Muscle of leg (tissue), 11 donors: ENCODE results near the gene RIPPLY2. TPM values are rescaled to one million over a fixed set of nuclear protein-coding genes. Genes with fewer than 3 reads are reported as not detected.

Experiments
- DNase-seq: peaks from one replicate; pipeline ENCODE4 v3.0.0; 2013
- H3K27ac ChIP-seq: one replicate; pipeline ENCODE4 v1.5.1; 2013; ENCODE audit warnings: mild to moderate bottlenecking, low read length, control low read depth
- H3K27me3 ChIP-seq: one replicate; pipeline ENCODE4 v1.6.1; 2013; ENCODE audit warnings: low read length; ENCODE audit not compliant: control insufficient read depth, insufficient read depth
- H3K36me3 ChIP-seq: one replicate; pipeline ENCODE4 v1.6.1; 2013; ENCODE audit warnings: low read length; ENCODE audit not compliant: control insufficient read depth, insufficient read depth
- H3K4me1 ChIP-seq: one replicate; pipeline ENCODE4 v1.6.1; 2013; ENCODE audit warnings: low read length; ENCODE audit not compliant: control insufficient read depth, insufficient read depth
- H3K4me3 ChIP-seq: one replicate; pipeline ENCODE4 v1.5.1; 2013; ENCODE audit warnings: low read length, control low read depth
- H3K9me3 ChIP-seq: replicated peaks from 2 replicates; pipeline ENCODE4 v1.6.1; 2013; ENCODE audit warnings: low read depth, low read length; ENCODE audit not compliant: control insufficient read depth
- WGBS: methylation state at CpG from one replicate; pipeline ENCODE4 v1.1.5; 2013; ENCODE audit warnings: missing lambda C conversion rate; ENCODE audit not compliant: insufficient coverage; 5-methylcytosine and 5-hydroxymethylcytosine counted together
- polyA plus RNA-seq, 8 donors: library from polyadenylated mRNA; unstranded; fragments of 120-200 nt; gene quantifications; one replicate each; pipeline versions ENCODE4 v1.2.1 to v1.2.3, GENCODE V29; 2013; ENCODE audit warnings: inconsistent platforms in 1 of 8, low replicate concordance in 1 of 8; ENCODE audit not compliant: insufficient read length in 8 of 8, insufficient read depth in 1 of 8
- total RNA-seq: library from RNA; stranded (reverse); fragments of 120-200 nt; gene quantifications from one replicate; pipeline ENCODE4 v1.2.4, GENCODE V29; 2013

Gene RIPPLY2
- total and polyA plus RNA-seq, 9 donors: 0.05 to 0.13 TPM; not detected in 7

DNA sequence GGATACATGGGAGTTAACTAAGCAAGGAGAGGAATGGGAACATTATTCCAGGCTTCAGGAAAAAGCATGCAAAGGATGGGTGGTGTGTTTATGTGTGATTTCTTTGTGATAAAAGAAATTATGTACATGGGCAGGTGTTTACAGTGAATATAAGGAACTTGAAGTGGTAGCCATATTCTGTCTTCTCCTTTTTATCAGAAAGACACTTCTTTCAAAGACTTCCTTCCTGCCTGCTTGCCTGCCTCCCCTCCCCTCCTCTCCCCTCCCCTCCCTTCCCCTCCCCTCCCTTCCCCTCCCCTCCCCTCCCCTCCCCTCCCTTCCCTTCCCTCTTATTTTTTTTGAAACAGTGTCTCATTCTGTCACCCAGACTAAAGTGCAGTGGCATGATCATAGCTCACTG, 20.7 kb downstream of the RIPPLY2 start:
- no peak for DNase-seq
- no peaks in the 10 kb centered on the region for H3K36me3 ChIP-seq
- H3K4me3 ChIP-seq: no peak overlapping the region
- H3K4me1 ChIP-seq: no peaks in the 10 kb centered on the region
- H3K27ac ChIP-seq: no peak overlapping the region
- H3K27me3 ChIP-seq: no peaks in the 10 kb centered on the region
- H3K9me3 ChIP-seq: no peaks in the 10 kb centered on the region

DNA sequence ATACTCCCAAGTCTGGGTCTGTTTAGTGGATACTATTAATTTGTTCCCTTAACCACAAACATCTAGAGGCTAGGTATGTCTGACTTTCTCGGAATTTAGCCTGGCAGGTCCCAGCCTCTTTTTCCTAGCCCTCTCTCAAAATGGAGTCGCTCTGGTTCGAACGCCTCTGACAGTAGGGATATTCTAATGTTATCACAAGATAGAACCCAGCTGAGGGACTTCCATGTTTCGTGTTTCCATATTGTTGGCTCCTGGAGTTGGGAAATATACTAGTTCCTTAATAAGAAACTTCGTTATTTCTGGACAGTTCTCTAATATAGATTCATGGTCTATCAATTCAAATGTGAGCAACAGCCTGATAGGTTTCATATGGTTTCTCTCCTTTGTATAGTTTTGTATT, 22.7 kb downstream of the RIPPLY2 start:
- WGBS: no CpG with 5 or more reads among the region's 6 CpGs
- Histone ChIP-seq H3K4me1 (no peaks in the 10 kb centered on the region), H3K36me3 (no peaks in the 10 kb centered on the region), H3K27me3 (no peaks in the 10 kb centered on the region), H3K4me3 (no peak overlapping the region), H3K9me3 (no peaks in the 10 kb centered on the region), H3K27ac (no peak overlapping the region)
- DNase-seq: no peak

DNA sequence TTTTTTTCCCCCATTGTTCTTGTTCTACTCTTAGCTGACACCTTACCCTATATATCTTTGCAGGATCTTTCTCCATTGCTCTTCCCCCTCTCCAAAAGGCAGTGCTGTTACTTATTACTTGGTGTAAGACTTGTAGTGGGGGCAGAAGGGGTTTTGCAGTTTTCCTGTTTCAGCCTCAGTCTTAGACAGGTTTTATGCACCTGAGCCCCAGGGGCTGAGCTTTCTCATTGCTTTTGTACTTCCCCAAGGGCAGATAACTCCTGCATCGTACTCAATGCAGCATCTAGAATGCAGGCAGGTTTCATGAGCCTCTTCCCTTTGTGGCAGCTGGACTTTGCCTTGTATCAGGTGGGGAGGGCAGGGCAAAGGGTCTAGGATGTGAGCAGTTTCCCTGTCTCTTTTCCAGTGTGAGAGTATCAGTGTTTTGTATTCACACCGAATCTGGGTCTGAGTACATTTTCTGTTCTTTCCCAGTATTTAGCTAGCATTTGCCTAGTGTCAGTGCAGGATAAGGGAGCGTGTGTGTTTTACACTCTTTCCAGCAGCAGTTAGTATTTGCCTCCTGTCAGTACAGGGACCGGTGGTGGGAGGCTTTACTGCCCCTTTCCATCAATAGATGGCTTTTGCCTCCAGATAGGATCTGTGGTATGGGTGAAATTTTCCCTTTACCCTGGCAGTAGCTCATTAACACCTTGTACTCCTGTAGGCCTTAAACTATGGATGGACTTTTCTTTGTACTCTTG, 25.9 kb downstream of the RIPPLY2 start:
- no peak for DNase-seq
- no peaks in the 10 kb centered on the region for H3K27me3 ChIP-seq
- no peaks in the 10 kb centered on the region for H3K9me3 ChIP-seq
- H3K27ac ChIP-seq: no peak overlapping the region
- WGBS: 55% methylated on average over 2 of the region's 4 CpGs
- H3K4me3 ChIP-seq: no peak overlapping the region
- no peaks in the 10 kb centered on the region for H3K36me3 ChIP-seq
- H3K4me1 ChIP-seq: no peaks in the 10 kb centered on the region

DNA sequence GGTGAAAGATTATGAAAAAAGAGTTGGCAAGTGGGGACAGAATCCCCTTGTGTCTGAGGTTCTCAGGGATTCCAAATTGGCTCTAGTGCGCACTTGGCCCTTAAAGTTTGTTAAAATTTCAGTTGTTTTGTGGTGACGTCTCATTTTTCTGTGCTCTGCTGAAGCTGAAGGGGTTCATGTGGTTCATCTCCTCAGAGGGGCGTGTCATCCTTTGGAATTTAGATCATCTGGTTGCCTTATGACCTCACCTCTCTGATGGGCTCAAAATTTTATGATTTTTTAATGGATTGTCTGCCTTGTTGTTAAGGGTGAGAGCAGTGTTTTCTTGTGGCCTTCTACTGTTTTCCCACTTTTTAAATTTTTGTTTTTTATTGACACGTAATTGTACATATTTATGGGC, 26.6 kb downstream of the RIPPLY2 start:
- Histone ChIP-seq H3K27me3 (no peaks in the 10 kb centered on the region), H3K4me1 (no peaks in the 10 kb centered on the region), H3K27ac (no peak overlapping the region), H3K36me3 (no peaks in the 10 kb centered on the region), H3K4me3 (no peak overlapping the region), H3K9me3 (no peaks in the 10 kb centered on the region)
- no peak for DNase-seq
- 83% methylated on average over 2 of the region's 4 CpGs for WGBS

DNA sequence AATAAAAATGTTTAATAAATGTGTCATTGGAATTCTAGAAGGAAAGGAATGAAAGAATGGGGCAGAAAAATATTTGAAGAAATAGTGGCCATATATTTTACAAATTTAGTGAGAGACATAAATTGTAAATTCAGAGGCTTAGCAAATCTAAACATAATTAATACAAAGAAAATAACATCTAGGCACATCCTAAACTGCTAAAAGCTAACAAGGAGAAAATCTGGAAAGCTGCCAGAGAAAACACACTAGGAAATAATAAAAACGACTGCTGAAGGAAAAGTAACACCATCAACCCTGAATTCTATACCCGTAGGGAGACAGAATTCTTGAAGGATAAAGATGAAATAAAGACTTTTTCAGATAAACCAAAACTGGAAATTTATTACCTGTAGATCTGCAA, 30.1 kb downstream of the RIPPLY2 start:
- H3K36me3 ChIP-seq: no peaks in the 10 kb centered on the region
- DNase-seq: no peak
- no peak overlapping the region for H3K4me3 ChIP-seq
- no peak overlapping the region for H3K27ac ChIP-seq
- H3K27me3 ChIP-seq: no peaks in the 10 kb centered on the region
- no peaks in the 10 kb centered on the region for H3K4me1 ChIP-seq
- no peaks in the 10 kb centered on the region for H3K9me3 ChIP-seq
- no CpG with 5 or more reads among the region's 2 CpGs for WGBS

DNA sequence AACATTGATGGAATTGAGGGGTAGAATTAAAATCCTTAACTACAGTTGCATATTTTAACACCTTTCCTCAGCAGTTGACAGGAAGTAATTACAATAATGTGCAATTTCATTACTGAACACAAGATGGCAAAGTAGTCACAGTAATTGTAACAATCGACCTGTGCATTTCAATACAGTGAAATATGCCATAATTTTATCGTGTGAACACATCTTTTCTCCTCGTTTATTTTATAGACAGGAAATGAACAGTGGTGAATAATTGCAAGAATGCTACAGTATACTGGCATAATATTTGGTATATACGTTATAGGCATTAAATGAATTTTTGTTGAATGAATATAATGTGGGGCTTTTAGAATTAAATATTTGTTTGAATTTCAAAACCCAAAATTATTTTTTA, 31.4 kb downstream of the RIPPLY2 start:
- H3K27me3 ChIP-seq: no peaks in the 10 kb centered on the region
- no CpG with 5 or more reads among the region's 4 CpGs for WGBS
- H3K4me1 ChIP-seq: no peaks in the 10 kb centered on the region
- H3K27ac ChIP-seq: no peak overlapping the region
- DNase-seq: peak; percentile 62
- H3K36me3 ChIP-seq: no peaks in the 10 kb centered on the region
- H3K9me3 ChIP-seq: peaks cover 3% of the 10 kb centered on the region
- H3K4me3 ChIP-seq: no peak overlapping the region

DNA sequence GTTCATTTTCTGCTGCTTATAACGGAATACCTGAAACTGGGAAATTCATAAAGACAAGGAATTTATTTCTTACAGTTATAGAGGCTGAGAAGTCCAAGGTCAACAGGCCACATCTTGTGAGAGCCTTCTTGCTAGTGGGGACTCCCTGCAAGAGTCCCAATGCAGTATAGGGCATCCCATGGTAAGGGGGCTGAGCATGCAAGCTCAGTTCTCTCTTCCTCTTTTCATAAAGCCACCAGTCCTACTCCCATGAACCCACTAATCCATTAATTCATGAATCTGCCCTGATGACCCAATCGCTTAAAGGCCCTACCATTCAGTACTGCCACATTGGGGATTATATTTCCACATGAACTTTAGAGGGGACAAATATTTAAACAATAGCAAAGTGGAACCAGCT, 32.8 kb downstream of the RIPPLY2 start:
- Histone ChIP-seq H3K4me3 (no peak overlapping the region), H3K27ac (no peak overlapping the region), H3K9me3 (peaks cover 3% of the 10 kb centered on the region), H3K36me3 (no peaks in the 10 kb centered on the region), H3K27me3 (no peaks in the 10 kb centered on the region), H3K4me1 (no peaks in the 10 kb centered on the region)
- WGBS: no CpG with 5 or more reads among the region's 2 CpGs
- DNase-seq: no peak

DNA sequence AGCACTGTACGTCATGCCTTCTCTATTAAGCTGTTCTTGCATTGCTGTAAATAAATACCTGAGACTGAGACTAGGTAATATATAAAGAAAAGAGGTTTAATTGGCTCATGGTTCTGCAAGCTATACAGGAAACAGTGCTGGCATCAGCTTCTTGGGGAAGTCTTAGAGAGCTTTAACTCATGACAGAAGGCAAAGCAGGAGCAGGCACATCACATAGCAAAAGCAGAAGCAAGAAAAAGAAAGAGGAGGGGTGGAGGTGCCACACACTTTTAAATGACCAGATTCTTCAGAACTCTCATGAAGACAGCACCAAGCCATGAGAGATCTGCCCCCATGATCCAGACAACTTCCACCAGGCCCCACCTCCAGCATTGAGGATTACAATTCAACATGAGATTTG, 36.5 kb downstream of the RIPPLY2 start:
- no peaks in the 10 kb centered on the region for H3K4me1 ChIP-seq
- no CpG with 5 or more reads among the region's 1 CpG for WGBS
- no peaks in the 10 kb centered on the region for H3K27me3 ChIP-seq
- H3K4me3 ChIP-seq: no peak overlapping the region
- H3K36me3 ChIP-seq: no peaks in the 10 kb centered on the region
- no peak overlapping the region for H3K27ac ChIP-seq
- H3K9me3 ChIP-seq: peaks cover 3% of the 10 kb centered on the region
- no peak for DNase-seq

DNA sequence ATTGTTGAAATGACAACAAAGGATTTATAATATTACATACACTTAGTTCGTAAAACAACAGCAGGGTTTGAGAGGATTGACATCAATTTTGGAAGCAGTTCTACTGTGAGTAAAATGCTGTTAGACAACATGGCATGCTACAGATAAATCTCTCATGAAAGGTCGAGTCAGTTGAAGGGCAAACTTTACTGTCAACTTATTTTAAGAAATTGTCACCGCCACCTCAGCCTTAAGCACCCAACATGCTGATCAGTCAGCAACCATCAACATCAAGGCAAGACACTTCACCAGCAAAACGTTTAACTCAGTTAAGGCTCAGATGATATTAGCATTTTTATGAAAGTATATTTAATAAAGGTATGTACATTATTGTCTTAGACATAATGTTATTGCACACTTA, 37.4 kb downstream of the RIPPLY2 start:
- Histone ChIP-seq H3K9me3 (peaks cover 3% of the 10 kb centered on the region), H3K27ac (no peak overlapping the region), H3K4me3 (no peak overlapping the region), H3K27me3 (no peaks in the 10 kb centered on the region), H3K4me1 (no peaks in the 10 kb centered on the region), H3K36me3 (no peaks in the 10 kb centered on the region)
- WGBS: no CpG with 5 or more reads among the region's 4 CpGs
- no peak for DNase-seq

DNA sequence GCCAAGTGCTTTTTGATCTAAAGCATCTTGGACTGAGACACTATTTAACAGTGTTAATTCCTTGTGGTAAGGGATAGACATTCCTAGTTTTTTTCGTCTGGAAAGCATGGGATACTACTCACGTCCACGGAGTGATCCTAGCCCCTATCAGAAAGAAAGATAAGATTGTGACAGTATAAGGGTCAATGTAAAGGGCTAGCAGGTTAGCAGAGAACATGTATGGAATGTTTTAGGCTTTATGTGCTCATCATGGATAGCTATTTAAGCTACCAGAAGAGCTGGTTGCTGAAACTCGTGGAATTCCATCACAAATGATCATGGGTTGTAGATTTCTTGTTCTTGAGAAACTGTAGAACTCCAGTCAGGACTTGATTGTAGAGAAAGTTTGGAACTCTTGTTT, 38.4 kb downstream of the RIPPLY2 start:
- WGBS: 83% methylated on average over 3 of the region's 4 CpGs
- no peak overlapping the region for H3K4me3 ChIP-seq
- DNase-seq: no peak

DNA sequence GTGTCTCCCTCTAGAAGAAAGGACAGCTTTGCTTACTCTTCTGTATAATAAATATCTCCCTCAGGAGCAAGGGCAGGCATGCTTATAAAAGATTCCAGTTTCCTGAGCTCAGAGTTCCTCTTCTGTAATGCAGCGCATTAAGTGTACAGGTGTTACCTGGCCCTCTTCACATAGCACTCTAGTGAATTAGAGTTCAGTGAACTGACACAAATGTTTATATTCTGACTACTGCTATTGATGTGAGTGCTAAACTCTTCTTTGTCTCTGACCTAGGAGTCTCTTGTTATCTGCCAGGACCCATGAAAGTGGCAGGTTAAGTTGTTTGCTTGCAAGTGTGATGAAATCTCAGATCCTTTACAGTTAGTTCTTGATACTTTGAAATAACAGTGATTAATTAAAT, 39.9 kb downstream of the RIPPLY2 start:
- Histone ChIP-seq H3K4me1 (no peaks in the 10 kb centered on the region), H3K4me3 (no peak overlapping the region), H3K36me3 (no peaks in the 10 kb centered on the region), H3K9me3 (peaks cover 3% of the 10 kb centered on the region), H3K27ac (no peak overlapping the region), H3K27me3 (no peaks in the 10 kb centered on the region)
- no peak for DNase-seq
- no CpG with 5 or more reads among the region's 1 CpG for WGBS

More for the DNA sequence above, 38.4 kb downstream of the RIPPLY2 start:
- H3K27ac ChIP-seq: no peak overlapping the region
- no peaks in the 10 kb centered on the region for H3K36me3 ChIP-seq
- H3K4me1 ChIP-seq: no peaks in the 10 kb centered on the region
- H3K9me3 ChIP-seq: peaks cover 3% of the 10 kb centered on the region
- H3K27me3 ChIP-seq: no peaks in the 10 kb centered on the region
